Loucy (cell line): ENCODE data around the gene CLIP3.
A peak's percentile ranks its signal among the peaks of the same experiment; 100 is the strongest.

Experiments
- H2AFZ ChIP-seq: fragments of 200-600 bp; sonication (generic); 2 replicates; pipeline ENCODE4 v1.6.0; 2016; ENCODE audit warnings: antibody characterized with exemption, mild to moderate bottlenecking, low read length, moderate library complexity
- H3F3A ChIP-seq: fragments of 200-600 bp; 2 replicates; pipeline ENCODE4 v1.6.0; 2016; ENCODE audit warnings: antibody characterized with exemption, low read depth, mild to moderate bottlenecking
- H3K27me3 ChIP-seq: fragments of 200-600 bp; sonication (generic); 2 replicates; pipeline ENCODE4 v1.6.1; 2014; ENCODE audit warnings: low read length, mild to moderate bottlenecking; ENCODE audit not compliant: insufficient read depth, poor library complexity, severe bottlenecking
- H3K36me3 ChIP-seq: fragments of 200-600 bp; sonication (generic); 2 replicates; pipeline ENCODE4 v1.6.1; 2016; ENCODE audit warnings: low read length; ENCODE audit not compliant: insufficient read depth
- H3K4me1 ChIP-seq: fragments of 200-600 bp; sonication (generic); 2 replicates; pipeline ENCODE4 v1.5.1; 2014; ENCODE audit warnings: low read length, mild to moderate bottlenecking; ENCODE audit not compliant: insufficient read depth, poor library complexity, severe bottlenecking
- H3K4me2 ChIP-seq: fragments of 200-600 bp; sonication (generic); 2 replicates; pipeline ENCODE4 v1.6.0; 2014; ENCODE audit warnings: antibody characterized with exemption, low read length, low read depth, mild to moderate bottlenecking; ENCODE audit not compliant: poor library complexity, severe bottlenecking
- H3K4me3 ChIP-seq: fragments of 200-600 bp; sonication (generic); 2 replicates; pipeline ENCODE4 v1.5.1; 2014; ENCODE audit warnings: low read length, mild to moderate bottlenecking, mixed read lengths; ENCODE audit not compliant: poor library complexity, severe bottlenecking
- H3K79me2 ChIP-seq: fragments of 200-600 bp; sonication (generic); 2 replicates; pipeline ENCODE4 v1.6.1; 2014; ENCODE audit warnings: low read length; ENCODE audit not compliant: insufficient read depth
- H3K9ac ChIP-seq: fragments of 200-600 bp; sonication (generic); 2 replicates; pipeline ENCODE4 v1.6.0; 2014; ENCODE audit warnings: mild to moderate bottlenecking, low read depth, low read length, moderate library complexity; ENCODE audit not compliant: poor library complexity, severe bottlenecking
- H3K9me2 ChIP-seq: fragments of 200-600 bp; sonication (generic); replicated peaks from 2 replicates; pipeline ENCODE4 v1.6.1; 2016; ENCODE audit warnings: low read depth, low read length, mixed read lengths
- H3K9me3 ChIP-seq: fragments of 200-600 bp; sonication (generic); 2 replicates; pipeline ENCODE4 v1.6.1; 2014; ENCODE audit warnings: mild to moderate bottlenecking, antibody characterized with exemption, low read length, low read depth; ENCODE audit not compliant: insufficient read depth
- H4K20me1 ChIP-seq: fragments of 200-600 bp; sonication (generic); 2 replicates; pipeline ENCODE4 v1.6.0; 2014; ENCODE audit warnings: antibody characterized with exemption, low read length, mild to moderate bottlenecking; ENCODE audit not compliant: insufficient read depth, poor library complexity, severe bottlenecking
- EZH2phosphoT487 ChIP-seq: fragments of 200-600 bp; IDR thresholded peaks from 2 replicates; pipeline ENCODE4 v1.6.1; 2018; ENCODE audit warnings: antibody characterized with exemption, mild to moderate bottlenecking, moderate library complexity, borderline replicate concordance
- TF ChIP-seq, protein P1 (sequence below): fragments of 200-600 bp; sonication (generic); conservative IDR thresholded peaks from 2 replicates; pipeline ENCODE4 v1.5.1; 2014; ENCODE audit warnings: mild to moderate bottlenecking, antibody characterized with exemption, low read length

The CLIP3 gene

DNA sequence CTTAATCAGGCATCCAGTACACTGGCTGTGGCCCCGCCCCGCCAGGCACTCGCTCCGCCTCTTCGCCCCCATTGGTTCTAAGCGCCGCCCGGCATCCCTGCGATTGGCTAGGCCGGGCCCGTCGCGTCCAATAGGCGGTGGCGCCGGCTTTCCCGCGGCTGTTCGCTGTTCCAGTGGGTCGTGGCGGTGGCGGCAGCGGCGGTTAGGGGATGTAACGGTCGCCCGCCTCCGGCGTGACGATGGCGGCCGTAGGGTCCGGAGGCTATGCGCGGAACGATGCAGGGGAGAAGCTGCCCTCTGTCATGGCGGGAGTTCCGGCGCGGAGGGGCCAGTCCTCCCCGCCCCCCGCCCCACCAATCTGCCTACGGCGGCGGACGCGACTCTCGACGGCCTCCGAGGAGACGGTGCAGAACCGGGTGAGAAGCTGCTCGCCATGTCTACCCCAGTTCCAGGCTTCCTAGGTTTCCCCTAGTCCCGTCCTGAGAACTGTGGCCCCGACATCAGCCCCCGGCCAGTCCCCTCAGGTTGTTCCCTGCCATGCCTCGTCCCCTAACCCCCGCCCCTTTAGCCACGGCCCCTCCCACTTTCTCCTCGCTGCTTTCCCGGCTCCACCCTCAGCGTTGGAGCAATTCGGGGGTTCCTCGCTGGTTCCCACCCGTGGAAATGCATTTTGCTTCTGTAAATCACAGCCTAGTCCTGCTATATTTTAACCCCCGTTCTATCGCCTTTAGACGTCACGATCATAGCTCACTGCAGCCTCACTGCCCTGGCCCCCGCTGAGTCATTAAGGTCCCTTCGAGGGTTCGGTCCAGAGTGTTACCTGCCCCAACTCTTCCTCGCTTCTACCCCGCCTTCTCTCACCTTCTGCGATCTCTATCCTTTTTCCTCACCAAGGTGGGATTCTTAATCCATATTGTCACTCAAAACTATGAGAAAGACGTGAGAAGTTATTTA, 22.3 kb upstream of the CLIP3 start, which contains the start of gene WDR62:
TSS of gene WDR62 (plus strand) at position 165 of the 954 bp plus-strand sequence. CDS start at position 240, 75 bp downstream.
- TF ChIP-seq, protein P1, sequence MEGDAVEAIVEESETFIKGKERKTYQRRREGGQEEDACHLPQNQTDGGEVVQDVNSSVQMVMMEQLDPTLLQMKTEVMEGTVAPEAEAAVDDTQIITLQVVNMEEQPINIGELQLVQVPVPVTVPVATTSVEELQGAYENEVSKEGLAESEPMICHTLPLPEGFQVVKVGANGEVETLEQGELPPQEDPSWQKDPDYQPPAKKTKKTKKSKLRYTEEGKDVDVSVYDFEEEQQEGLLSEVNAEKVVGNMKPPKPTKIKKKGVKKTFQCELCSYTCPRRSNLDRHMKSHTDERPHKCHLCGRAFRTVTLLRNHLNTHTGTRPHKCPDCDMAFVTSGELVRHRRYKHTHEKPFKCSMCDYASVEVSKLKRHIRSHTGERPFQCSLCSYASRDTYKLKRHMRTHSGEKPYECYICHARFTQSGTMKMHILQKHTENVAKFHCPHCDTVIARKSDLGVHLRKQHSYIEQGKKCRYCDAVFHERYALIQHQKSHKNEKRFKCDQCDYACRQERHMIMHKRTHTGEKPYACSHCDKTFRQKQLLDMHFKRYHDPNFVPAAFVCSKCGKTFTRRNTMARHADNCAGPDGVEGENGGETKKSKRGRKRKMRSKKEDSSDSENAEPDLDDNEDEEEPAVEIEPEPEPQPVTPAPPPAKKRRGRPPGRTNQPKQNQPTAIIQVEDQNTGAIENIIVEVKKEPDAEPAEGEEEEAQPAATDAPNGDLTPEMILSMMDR = no peak; the same call in 1 of the 2 replicates
- TF ChIP-seq EZH2phosphoT487 = no peak
- peaks cover 45% of the 10 kb centered on the region for H3K4me1 ChIP-seq
- H3F3A ChIP-seq = no peaks in the 10 kb centered on the region; the same call in 1 of the 2 replicates
- H2AFZ ChIP-seq = peak within 1 kb of the TSS; percentile 90
- no peaks in the 10 kb centered on the region for H3K9me3 ChIP-seq
- peak within 1 kb of the TSS; percentile 99 for H3K4me3 ChIP-seq
- peaks cover 16% of the 10 kb centered on the region; the same call in 1 of the 2 replicates for H3K36me3 ChIP-seq
- H3K79me2 ChIP-seq = peaks cover 57% of the 10 kb centered on the region
- peaks cover 43% of the 10 kb centered on the region for H4K20me1 ChIP-seq
- H3K9ac ChIP-seq = peak within 1 kb of the TSS; percentile 91
- no peaks in the 10 kb centered on the region for H3K27me3 ChIP-seq
- peak within 1 kb of the TSS; percentile 95 for H3K4me2 ChIP-seq
- H3K9me2 ChIP-seq = no peaks in the 10 kb centered on the region

DNA sequence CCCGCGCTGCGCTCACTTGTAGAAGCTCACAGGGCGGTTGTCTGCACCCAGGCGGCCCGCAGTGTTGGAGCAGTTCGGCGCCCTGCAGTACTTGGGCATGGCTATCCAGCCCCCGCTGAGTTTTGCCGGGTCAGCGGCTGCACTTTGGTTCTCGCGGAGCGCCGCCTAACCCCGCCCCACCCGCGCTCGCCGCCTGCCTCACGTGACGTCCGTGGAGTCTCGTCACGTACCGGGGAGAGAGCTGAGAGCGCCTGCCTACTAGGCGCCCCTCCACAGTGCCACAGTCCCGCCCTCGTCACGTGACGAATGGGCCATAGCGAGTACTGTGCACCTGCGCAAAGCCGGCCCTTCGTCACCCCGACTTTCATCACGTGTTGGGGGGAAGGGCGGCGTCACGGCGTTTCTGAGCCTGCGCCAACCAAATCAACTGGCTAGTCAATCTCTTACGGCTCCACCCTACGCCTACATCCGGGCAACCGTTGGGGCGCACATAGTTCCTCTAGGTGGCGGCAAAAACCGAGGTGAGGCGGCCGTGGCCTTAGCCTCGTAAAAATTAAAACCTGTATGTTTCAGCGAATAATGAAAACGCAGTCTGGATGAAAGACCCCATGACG, 21.6 kb upstream of the CLIP3 start, which contains the start of gene THAP8:
TSS of gene THAP8 (minus strand) at position 167 of the 614 bp plus-strand sequence. CDS start at position 99, 68 bp downstream.
- Histone ChIP-seq H3F3A (no peaks in the 10 kb centered on the region; the same call in 1 of the 2 replicates), H3K4me3 (peak within 1 kb of the TSS; percentile 99), H3K9ac (peak within 1 kb of the TSS; percentile 91), H4K20me1 (peaks cover 37% of the 10 kb centered on the region), H3K27me3 (no peaks in the 10 kb centered on the region), H2AFZ (peak within 1 kb of the TSS; percentile 90), H3K9me2 (no peaks in the 10 kb centered on the region), H3K4me1 (peaks cover 45% of the 10 kb centered on the region), H3K4me2 (peak within 1 kb of the TSS; percentile 95), H3K9me3 (no peaks in the 10 kb centered on the region), H3K79me2 (peaks cover 50% of the 10 kb centered on the region), H3K36me3 (peaks cover 9% of the 10 kb centered on the region; the same call in 1 of the 2 replicates)
- no peak for TF ChIP-seq EZH2phosphoT487
- TF ChIP-seq, protein P1 = peak; percentile 49

DNA sequence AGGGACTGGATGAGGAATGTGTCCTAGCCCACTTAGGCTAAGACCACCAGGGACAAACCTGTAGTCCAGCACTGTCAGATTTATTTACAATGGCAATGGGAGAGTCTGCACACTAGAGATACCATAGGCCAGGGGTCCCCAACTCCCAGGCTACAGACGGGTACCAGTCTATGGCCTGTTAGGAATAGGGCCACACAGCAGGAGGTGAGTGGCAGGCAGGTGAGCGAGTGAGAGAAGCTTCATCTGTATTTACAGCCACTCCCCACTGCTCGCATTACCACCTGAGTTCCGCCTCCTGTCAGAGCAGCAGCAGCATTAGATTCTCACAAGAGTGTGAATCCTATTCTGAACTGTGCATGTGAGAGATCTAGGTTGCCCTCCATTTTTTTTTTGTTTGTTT, 19.0 kb upstream of the CLIP3 start:
- Histone ChIP-seq H3K4me1 (peaks cover 24% of the 10 kb centered on the region), H3K4me3 (no peak overlapping the region), H3K9me2 (no peaks in the 10 kb centered on the region), H3K9ac (no peak overlapping the region), H3K27me3 (no peaks in the 10 kb centered on the region), H3K9me3 (no peaks in the 10 kb centered on the region), H3K79me2 (peaks cover 24% of the 10 kb centered on the region), H3K36me3 (no peaks in the 10 kb centered on the region), H4K20me1 (peaks cover 15% of the 10 kb centered on the region), H2AFZ (no peak overlapping the region), H3K4me2 (no peak overlapping the region), H3F3A (no peaks in the 10 kb centered on the region; the same call in 1 of the 2 replicates)
- TF ChIP-seq, protein P1 = no peak
- TF ChIP-seq EZH2phosphoT487 = no peak
